ENCODE measurements around the gene ZCCHC14.
"Not testable (repeated sequence)": the region's sequence is repeated elsewhere in the genome, so short reads cannot be mapped to it uniquely, and the experiment has no call there.

ZCCHC14 gene

DNA sequence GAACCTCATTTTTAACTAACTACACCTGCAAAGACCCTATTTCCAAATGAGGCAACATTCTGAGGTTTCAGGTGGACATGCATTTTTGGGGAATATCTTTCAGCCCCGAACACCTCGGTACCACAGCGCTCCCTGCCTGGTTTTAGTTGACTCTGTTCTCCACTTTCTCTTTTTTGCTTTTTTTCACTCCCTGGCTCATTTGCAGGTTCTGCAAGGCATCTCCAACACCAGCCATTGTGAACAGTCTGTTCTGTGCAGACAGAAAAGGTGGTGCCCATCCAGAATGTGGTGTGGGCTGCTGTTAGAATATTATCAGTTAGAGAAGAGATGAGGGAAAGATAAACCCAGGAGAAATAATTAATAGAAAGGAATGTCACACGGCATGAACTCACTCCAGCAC is 32.5 kb upstream of the ZCCHC14 start:
- in situ Hi-C loops (cut with HindIII; ENCODE audit: low sequenced_read_pairs), result no loop called here
- no peak overlapping the region for H3K4me3 ChIP-seq (ENCODE audit: low read depth, low read length)
- no peak for DNase-seq (ENCODE audit: low read depth)
- TF ChIP-seq, protein P1, sequence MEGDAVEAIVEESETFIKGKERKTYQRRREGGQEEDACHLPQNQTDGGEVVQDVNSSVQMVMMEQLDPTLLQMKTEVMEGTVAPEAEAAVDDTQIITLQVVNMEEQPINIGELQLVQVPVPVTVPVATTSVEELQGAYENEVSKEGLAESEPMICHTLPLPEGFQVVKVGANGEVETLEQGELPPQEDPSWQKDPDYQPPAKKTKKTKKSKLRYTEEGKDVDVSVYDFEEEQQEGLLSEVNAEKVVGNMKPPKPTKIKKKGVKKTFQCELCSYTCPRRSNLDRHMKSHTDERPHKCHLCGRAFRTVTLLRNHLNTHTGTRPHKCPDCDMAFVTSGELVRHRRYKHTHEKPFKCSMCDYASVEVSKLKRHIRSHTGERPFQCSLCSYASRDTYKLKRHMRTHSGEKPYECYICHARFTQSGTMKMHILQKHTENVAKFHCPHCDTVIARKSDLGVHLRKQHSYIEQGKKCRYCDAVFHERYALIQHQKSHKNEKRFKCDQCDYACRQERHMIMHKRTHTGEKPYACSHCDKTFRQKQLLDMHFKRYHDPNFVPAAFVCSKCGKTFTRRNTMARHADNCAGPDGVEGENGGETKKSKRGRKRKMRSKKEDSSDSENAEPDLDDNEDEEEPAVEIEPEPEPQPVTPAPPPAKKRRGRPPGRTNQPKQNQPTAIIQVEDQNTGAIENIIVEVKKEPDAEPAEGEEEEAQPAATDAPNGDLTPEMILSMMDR (IDR thresholded peaks at IDR 0.05; ENCODE audit: low read depth, low read length, missing control alignments), result no peak

DNA sequence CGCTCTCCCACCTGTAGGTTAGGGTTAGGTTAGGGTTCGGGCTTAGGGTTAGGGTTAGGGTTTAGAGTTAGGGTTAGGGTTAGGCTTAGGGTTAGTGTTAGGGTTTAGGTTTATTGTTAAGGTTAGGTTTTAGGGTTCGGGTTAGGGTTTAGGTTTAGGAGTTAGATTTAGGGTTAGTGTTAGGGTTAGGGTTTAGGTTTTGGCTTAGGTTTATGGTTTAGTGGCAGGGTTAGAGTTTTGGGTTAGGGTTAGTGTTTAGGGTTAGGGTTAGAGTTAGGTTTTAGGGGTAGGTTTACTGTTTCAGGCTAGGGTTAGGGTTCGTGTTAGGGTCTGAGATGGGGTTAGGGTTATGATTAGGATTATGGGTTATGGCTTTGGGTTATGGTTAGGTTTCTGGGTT is 31.6 kb upstream of the ZCCHC14 start:
- no peak overlapping the region for H3K4me3 ChIP-seq (ENCODE audit: low read depth, low read length)
- TF ChIP-seq, protein P1 (IDR thresholded peaks at IDR 0.05; ENCODE audit: low read depth, low read length, missing control alignments), result no peak
- no peak for DNase-seq (ENCODE audit: low read depth)
- in situ Hi-C loops (cut with HindIII; ENCODE audit: low sequenced_read_pairs), result no loop called here

DNA sequence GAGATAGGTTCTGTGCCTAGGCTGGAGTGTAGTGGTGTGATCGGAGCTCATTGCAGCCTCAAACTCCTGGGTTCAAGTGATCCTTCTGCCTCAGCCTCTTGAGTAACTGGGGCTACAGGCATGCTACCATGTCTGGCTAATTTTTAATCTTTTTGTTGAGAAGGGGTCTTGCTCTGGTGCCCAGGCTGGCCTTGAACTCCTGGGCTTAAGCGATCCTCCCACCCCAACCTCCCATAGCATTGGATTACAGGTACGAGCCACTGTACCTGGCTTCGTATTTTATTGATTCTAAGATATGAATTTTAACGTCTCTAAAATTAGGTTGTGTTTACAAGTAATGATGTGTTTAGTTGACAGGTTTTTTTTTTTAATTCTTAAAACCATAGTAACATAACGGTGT is 30.8 kb upstream of the ZCCHC14 start:
- in situ Hi-C loops (cut with HindIII; ENCODE audit: low sequenced_read_pairs), result not testable (repeated sequence)

DNA sequence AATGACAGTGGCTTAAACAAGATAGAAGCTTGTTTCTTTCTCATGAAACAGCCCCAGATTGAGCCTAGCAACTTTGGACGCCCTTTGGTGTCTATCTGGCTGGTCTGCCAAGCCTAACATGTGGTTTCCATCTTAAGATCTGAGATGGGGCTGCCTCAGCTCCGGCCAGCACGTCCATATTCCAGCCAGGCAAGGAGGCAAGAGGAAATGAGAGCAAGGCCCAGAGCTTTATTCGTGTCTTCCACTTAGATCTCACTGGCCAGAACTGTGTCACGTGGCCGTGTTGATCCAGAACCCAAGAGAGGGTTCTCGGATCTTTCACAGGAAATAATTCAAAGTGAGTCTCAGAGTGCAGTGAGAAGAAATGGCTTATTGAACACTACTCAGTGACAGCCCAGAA is 28.9 kb upstream of the ZCCHC14 start:
- H3K4me3 ChIP-seq (ENCODE audit: low read depth, low read length); in situ Hi-C loops (cut with HindIII; ENCODE audit: low sequenced_read_pairs); DNase-seq (ENCODE audit: low read depth): not testable (repeated sequence)

More for the DNA sequence above, 30.8 kb upstream of the ZCCHC14 start:
- not testable (repeated sequence) for DNase-seq (ENCODE audit: low read depth); H3K4me3 ChIP-seq (ENCODE audit: low read depth, low read length)

DNA sequence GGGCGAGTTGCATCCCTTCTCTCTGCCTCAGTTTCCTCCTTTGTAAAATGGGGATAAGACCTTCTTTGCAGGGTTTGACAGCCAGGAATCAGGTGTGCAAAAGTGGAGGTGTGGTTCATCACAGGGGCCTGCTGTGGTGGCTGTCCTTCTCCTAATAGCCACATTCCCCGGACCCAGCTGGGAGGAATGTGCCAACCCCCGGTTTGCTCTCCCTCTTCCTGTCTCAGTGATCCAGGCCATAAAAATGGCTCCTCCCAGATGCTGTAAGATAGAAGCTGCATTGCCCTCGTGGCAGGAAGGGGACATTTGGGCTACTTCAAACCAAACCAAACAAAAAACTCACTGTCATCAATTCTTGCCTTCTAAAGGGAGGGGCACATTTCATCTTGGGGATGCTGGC is 26.3 kb upstream of the ZCCHC14 start:
- DNase-seq (ENCODE audit: low read depth); in situ Hi-C loops (cut with HindIII; ENCODE audit: low sequenced_read_pairs); H3K4me3 ChIP-seq (ENCODE audit: low read depth, low read length): not testable (repeated sequence)

DNA sequence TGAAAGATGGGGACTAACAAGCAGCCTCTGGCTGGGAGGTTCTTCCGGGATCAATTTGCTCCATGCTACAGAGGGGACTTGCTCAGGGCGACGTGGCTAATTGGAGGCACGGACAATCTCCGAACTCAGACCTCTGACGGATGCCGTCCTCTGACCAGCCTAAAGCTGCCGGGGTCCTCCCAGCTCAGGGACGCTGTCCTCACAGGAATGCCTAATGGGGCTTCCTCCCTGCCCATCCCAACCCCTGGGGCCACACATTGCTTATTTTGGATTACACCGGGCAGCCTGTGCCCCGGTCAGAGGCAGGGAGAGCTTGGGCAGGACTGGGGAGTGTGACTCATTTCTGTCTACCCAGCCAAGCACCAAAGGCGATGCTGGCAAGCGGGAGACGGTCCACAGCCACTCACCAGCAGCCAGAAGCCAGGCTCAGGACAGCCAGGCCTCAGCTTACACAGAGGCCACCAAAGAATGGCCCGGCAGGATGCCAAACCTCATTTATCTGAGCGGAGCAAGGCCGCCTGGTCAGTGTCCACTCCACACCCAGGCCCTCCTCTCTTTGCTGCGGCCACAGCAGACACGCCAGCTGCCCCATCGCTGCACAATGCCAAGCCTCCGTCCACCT is 25.7 kb upstream of the ZCCHC14 start:
- in situ Hi-C loops (cut with HindIII; ENCODE audit: low sequenced_read_pairs); H3K4me3 ChIP-seq (ENCODE audit: low read depth, low read length); DNase-seq (ENCODE audit: low read depth): not testable (repeated sequence)

DNA sequence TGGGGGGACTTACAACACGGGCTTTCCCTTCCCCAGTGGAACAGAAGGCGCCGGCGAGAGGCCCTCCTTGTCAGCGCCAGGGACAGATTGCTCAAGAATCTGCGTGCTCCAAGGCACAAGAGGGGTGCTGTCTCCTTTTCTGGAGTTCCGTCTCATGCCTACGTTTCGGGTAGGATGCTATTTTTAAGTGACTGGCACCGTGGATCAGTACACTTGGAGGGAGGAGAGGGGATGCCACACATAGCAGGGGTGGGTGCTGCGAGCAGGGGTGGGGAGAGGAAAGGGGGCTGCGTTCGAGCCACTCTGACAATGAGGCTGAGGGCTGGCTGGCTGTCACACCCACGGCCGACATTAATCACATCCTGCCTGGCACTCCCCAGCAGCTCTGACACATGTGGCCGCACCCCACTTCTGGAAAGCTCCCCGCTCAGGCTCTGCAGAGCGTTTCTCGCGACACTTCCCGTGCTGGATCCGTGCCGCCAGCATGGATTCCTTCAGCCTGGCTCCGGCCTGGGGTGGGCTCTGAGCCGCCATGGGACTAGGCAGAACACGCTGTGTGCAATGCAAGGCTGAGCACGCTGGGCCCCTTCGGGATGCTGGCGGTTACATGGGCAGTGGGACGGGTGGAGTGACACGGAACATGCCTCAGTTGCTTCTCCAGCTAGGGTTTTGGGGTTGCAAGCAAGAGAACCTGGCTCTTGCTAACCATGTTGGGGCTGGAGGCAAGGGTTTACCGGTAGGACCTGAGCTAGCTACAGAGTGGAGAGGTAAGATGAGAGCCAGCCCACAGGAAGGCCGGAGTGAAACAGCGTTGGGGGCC is 25.0 kb upstream of the ZCCHC14 start:
- H3K4me3 ChIP-seq (ENCODE audit: low read depth, low read length); in situ Hi-C loops (cut with HindIII; ENCODE audit: low sequenced_read_pairs); DNase-seq (ENCODE audit: low read depth): not testable (repeated sequence)

DNA sequence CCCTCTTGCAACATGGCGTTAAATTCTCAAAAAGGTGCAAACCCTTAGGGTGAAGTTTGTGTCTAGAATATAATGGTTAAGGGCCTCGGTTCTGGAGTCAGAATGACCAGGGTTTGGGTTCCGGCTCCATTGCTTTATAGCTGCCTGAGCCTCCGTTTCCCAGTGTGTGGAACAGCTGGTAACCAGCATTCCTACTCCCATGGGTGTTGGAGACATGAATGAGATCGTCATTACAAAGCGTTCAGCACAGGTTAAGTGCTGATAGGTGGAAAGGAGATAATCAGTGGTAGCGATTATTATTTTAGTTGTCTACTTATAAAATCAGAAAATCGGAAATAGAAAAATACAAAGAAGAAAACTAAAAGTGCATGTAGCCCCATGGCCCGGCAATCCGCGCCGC is 23.5 kb upstream of the ZCCHC14 start:
- no peak for DNase-seq (ENCODE audit: low read depth)
- no peak overlapping the region for H3K4me3 ChIP-seq (ENCODE audit: low read depth, low read length)
- TF ChIP-seq, protein P1 (IDR thresholded peaks at IDR 0.05; ENCODE audit: low read depth, low read length, missing control alignments), result no peak
- in situ Hi-C loops (cut with HindIII; ENCODE audit: low sequenced_read_pairs), result no loop called here

DNA sequence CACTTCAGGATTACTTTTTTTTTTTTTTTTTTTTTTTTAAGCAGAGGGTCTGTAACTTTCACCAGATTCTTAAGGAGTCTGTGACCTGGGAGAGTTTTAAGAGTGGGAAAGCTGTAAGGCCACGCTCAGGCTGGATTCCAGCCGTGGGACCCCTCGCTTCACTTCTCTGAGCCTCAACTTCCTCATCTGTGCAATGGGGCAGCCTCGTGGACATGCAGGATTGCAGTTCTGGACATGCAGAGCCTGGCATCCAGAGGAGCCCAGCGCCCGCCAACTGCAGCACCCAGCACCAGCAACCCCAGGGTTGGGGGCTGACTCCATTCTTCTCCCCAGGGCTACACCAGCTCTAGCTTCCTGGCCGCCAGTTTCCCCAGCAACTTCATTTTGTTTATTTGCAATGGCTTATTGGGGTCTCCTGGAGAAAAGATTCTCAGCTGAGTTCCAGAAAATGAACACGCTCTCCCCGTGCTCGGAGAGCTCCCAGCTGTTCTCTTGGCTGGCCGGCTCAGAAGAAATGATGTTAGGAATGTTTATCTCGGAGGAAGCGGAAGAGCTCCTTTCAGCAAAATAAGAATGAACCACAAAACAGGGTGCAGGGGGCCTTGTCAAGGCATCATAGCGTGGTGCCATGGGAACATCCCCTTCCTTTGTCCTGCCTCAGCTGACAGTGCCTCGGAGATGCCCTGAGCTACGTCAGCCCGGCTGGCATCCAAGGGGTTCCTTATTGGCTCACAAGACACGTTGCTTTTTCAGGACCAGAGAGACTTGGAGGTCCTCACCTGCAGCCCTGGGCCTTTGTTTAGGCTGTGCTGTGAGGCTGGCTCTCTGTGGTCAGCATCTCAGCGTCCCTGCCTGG is 22.9 kb upstream of the ZCCHC14 start:
- TF ChIP-seq, protein P1 (IDR thresholded peaks at IDR 0.05; ENCODE audit: low read depth, low read length, missing control alignments), result no peak
- in situ Hi-C loops (cut with HindIII; ENCODE audit: low sequenced_read_pairs), result no loop called here

DNA sequence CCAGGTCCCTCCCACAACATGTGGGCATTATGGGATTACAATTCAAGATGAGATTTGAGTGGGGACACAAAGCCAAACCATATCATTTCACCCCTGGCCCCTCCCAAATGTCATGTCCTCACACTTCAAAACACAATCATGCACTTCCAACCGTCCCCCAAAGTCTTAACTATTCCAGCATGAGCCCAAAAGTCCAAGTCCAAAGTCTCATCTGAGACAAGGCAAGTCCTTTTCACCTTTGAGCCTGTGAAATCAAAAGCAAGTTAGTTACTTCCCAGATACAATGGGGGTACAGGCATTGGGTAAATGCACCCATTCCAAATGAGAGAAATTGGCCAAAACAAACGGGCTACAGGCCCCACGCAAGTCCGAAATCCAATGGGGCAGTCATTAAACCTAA is 17.0 kb upstream of the ZCCHC14 start:
- in situ Hi-C loops (cut with HindIII; ENCODE audit: low sequenced_read_pairs); H3K4me3 ChIP-seq (ENCODE audit: low read depth, low read length); DNase-seq (ENCODE audit: low read depth): not testable (repeated sequence)

More for the DNA sequence above, 22.9 kb upstream of the ZCCHC14 start:
- no peak overlapping the region for H3K4me3 ChIP-seq (ENCODE audit: low read depth, low read length)
- no peak for DNase-seq (ENCODE audit: low read depth)
